RWPE2 (cell line): Measurements from ENCODE around the gene SERPINI1.

ENCODE experiments used
- ATAC-seq: fragments of 200-7000 bp; cut with Tn5 transposase; 3 replicates; pipeline ENCODE4 v1.9.1; 2021; ENCODE audit warnings: low read depth
- DNase-seq: peaks from one replicate; pipeline ENCODE4 v3.0.0-alpha.2; 2020; ENCODE audit warnings: low spot score
- H3K27ac ChIP-seq: fragments of 450-650 bp; 2 replicates; pipeline ENCODE4 v1.5.1; 2017; ENCODE audit warnings: mild to moderate bottlenecking; ENCODE audit not compliant: poor library complexity, severe bottlenecking
- H3K27me3 ChIP-seq: fragments of 250-450 bp; sonication (Bioruptor Pico); 2 replicates; pipeline ENCODE4 v1.5.1; 2021; ENCODE audit warnings: mild to moderate bottlenecking, moderate library complexity; ENCODE audit not compliant: insufficient read depth, poor library complexity, severe bottlenecking
- H3K36me3 ChIP-seq: fragments of 250-450 bp; sonication (Bioruptor Pico); 2 replicates; pipeline ENCODE4 v1.5.1; 2020; ENCODE audit warnings: low read depth, mild to moderate bottlenecking, moderate library complexity
- H3K4me1 ChIP-seq: fragments of 250-450 bp; sonication (Bioruptor Pico); 2 replicates; pipeline ENCODE4 v1.5.1; 2021; ENCODE audit warnings: mild to moderate bottlenecking, moderate library complexity; ENCODE audit not compliant: insufficient read depth, poor library complexity, severe bottlenecking
- H3K4me3 ChIP-seq: fragments of 250-450 bp; sonication (Bioruptor Pico); 2 replicates; pipeline ENCODE4 v1.5.1; 2021; ENCODE audit warnings: mild to moderate bottlenecking, moderate library complexity; ENCODE audit not compliant: severe bottlenecking
- H3K9me3 ChIP-seq: fragments of 250-450 bp; sonication (Bioruptor Pico); 2 replicates; pipeline ENCODE4 v1.5.1; 2021; ENCODE audit warnings: mild to moderate bottlenecking, moderate library complexity; ENCODE audit not compliant: severe bottlenecking
- CTCF ChIP-seq: fragments of 450-650 bp; IDR thresholded peaks from one replicate; pipeline ENCODE4 v1.5.1; 2017; ENCODE audit warnings: mild to moderate bottlenecking, moderate library complexity; ENCODE audit not compliant: poor library complexity, severe bottlenecking

SERPINI1 gene

GRCh38 chr3:167852216-167852615 lies 116.7 kb downstream of the SERPINI1 start:
- DNase-seq = no peak
- H3K4me3 ChIP-seq = no peak overlapping the region
- H3K36me3 ChIP-seq = no peaks in the 10 kb centered on the region
- no peak overlapping the region for H3K27ac ChIP-seq
- no peaks in the 10 kb centered on the region for H3K4me1 ChIP-seq
- ATAC-seq = peak; percentile 67; the same call in 2 of the 3 replicates
- no peaks in the 10 kb centered on the region for H3K9me3 ChIP-seq
- H3K27me3 ChIP-seq = peaks cover 3% of the 10 kb centered on the region
- TF ChIP-seq CTCF = no peak

- Histone ChIP-seq H3K4me3 (no peak overlapping the region), H3K4me1 (no peaks in the 10 kb centered on the region), H3K9me3 (no peaks in the 10 kb centered on the region), H3K27me3 (peaks cover 6% of the 10 kb centered on the region), H3K27ac (no peak overlapping the region), H3K36me3 (no peaks in the 10 kb centered on the region)
- DNase-seq (no peak), ATAC-seq (no peak)
- TF ChIP-seq CTCF = no peak
Observed at GRCh38 chr3:167854063-167854462, 118.5 kb downstream of the SERPINI1 start.

GRCh38 chr3:167854846-167855245 lies 119.3 kb downstream of the SERPINI1 start:
- DNase-seq (no peak), ATAC-seq (no peak)
- H3K27me3 ChIP-seq = peaks cover 3% of the 10 kb centered on the region
- H3K36me3 ChIP-seq = no peaks in the 10 kb centered on the region
- H3K27ac ChIP-seq = no peak overlapping the region
- no peaks in the 10 kb centered on the region for H3K4me1 ChIP-seq
- no peak for TF ChIP-seq CTCF
- H3K4me3 ChIP-seq = no peak overlapping the region
- H3K9me3 ChIP-seq = no peaks in the 10 kb centered on the region

- Histone ChIP-seq H3K4me1 (no peaks in the 10 kb centered on the region), H3K27ac (no peak overlapping the region), H3K27me3 (peaks cover 3% of the 10 kb centered on the region), H3K4me3 (no peak overlapping the region), H3K36me3 (no peaks in the 10 kb centered on the region), H3K9me3 (no peaks in the 10 kb centered on the region)
- DNase-seq (no peak), ATAC-seq (peak; percentile 72)
- TF ChIP-seq CTCF = no peak
Observed at GRCh38 chr3:167855306-167855705, 119.8 kb downstream of the SERPINI1 start.

GRCh38 chr3:167858865-167859264 lies 123.3 kb downstream of the SERPINI1 start:
- Histone ChIP-seq H3K36me3 (no peaks in the 10 kb centered on the region), H3K9me3 (no peaks in the 10 kb centered on the region), H3K27me3 (peaks cover 3% of the 10 kb centered on the region), H3K4me1 (peaks cover 16% of the 10 kb centered on the region), H3K4me3 (no peak overlapping the region), H3K27ac (no peak overlapping the region)
- DNase-seq = no peak
- no peak for ATAC-seq
- no peak for TF ChIP-seq CTCF
